Measurements from ENCODE around the gene NGRN.

The NGRN gene

DNA sequence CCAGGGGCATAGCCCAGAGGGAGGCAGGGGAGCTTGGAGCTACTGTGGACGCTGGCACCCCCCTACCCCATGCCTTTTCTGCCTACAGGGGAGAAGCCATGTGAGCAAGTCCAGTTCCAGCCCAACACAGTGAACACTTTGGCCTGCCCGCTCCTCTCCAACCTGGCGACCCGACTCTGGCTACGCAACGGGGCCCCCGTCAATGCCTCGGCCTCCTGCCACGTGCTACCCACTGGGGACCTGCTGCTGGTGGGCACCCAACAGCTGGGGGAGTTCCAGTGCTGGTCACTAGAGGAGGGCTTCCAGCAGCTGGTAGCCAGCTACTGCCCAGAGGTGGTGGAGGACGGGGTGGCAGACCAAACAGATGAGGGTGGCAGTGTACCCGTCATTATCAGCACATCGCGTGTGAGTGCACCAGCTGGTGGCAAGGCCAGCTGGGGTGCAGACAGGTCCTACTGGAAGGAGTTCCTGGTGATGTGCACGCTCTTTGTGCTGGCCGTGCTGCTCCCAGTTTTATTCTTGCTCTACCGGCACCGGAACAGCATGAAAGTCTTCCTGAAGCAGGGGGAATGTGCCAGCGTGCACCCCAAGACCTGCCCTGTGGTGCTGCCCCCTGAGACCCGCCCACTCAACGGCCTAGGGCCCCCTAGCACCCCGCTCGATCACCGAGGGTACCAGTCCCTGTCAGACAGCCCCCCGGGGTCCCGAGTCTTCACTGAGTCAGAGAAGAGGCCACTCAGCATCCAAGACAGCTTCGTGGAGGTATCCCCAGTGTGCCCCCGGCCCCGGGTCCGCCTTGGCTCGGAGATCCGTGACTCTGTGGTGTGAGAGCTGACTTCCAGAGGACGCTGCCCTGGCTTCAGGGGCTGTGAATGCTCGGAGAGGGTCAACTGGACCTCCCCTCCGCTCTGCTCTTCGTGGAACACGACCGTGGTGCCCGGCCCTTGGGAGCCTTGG, 37.4 kb upstream of the NGRN start:
- H3K4me3 ChIP-seq (ENCODE audit: low read depth, low read length, poor library complexity, severe bottlenecking): no peak overlapping the region
- H3K79me2 ChIP-seq (ENCODE audit: insufficient read depth, low read length): no peaks in the 10 kb centered on the region
- H3K9me2 ChIP-seq (ENCODE audit: low read depth, low read length): no peaks in the 10 kb centered on the region
- H3K9ac ChIP-seq (ENCODE audit: low read length): no peak overlapping the region
- peaks cover 75% of the 10 kb centered on the region for H3K36me3 ChIP-seq (ENCODE audit: insufficient read depth, low read length)
- H2AFZ ChIP-seq (ENCODE audit: low read length): no peak overlapping the region
- H4K20me1 ChIP-seq (ENCODE audit: insufficient read depth, low read length): no peaks in the 10 kb centered on the region
- no peak overlapping the region for H3K27ac ChIP-seq (ENCODE audit: low read depth, low read length, poor library complexity, severe bottlenecking)
- H3K4me1 ChIP-seq (ENCODE audit: insufficient read depth, low read length, severe bottlenecking): peaks cover 30% of the 10 kb centered on the region
- no peaks in the 10 kb centered on the region for H3K9me3 ChIP-seq (ENCODE audit: low read length)
- H3F3A ChIP-seq (ENCODE audit: insufficient read depth, low read length): no peaks in the 10 kb centered on the region
- H3K27me3 ChIP-seq (ENCODE audit: insufficient read depth, low read length): no peaks in the 10 kb centered on the region
- TF ChIP-seq, protein P1, sequence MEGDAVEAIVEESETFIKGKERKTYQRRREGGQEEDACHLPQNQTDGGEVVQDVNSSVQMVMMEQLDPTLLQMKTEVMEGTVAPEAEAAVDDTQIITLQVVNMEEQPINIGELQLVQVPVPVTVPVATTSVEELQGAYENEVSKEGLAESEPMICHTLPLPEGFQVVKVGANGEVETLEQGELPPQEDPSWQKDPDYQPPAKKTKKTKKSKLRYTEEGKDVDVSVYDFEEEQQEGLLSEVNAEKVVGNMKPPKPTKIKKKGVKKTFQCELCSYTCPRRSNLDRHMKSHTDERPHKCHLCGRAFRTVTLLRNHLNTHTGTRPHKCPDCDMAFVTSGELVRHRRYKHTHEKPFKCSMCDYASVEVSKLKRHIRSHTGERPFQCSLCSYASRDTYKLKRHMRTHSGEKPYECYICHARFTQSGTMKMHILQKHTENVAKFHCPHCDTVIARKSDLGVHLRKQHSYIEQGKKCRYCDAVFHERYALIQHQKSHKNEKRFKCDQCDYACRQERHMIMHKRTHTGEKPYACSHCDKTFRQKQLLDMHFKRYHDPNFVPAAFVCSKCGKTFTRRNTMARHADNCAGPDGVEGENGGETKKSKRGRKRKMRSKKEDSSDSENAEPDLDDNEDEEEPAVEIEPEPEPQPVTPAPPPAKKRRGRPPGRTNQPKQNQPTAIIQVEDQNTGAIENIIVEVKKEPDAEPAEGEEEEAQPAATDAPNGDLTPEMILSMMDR (IDR thresholded peaks at IDR 0.05; ENCODE audit: low read length): no peak
- TF ChIP-seq EZH2 (IDR thresholded peaks at IDR 0.05; ENCODE audit: borderline replicate concordance, low read length): no peak
- no peak overlapping the region for H3K4me2 ChIP-seq (ENCODE audit: low read length)

DNA sequence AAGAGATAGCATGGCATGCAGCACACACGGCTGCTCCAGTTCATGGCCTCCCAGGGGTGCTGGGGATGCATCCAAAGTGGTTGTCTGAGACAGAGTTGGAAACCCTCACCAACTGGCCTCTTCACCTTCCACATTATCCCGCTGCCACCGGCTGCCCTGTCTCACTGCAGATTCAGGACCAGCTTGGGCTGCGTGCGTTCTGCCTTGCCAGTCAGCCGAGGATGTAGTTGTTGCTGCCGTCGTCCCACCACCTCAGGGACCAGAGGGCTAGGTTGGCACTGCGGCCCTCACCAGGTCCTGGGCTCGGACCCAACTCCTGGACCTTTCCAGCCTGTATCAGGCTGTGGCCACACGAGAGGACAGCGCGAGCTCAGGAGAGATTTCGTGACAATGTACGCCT, 36.5 kb upstream of the NGRN start:
- peaks cover 30% of the 10 kb centered on the region for H3K4me1 ChIP-seq (ENCODE audit: insufficient read depth, low read length, severe bottlenecking)
- no peaks in the 10 kb centered on the region for H4K20me1 ChIP-seq (ENCODE audit: insufficient read depth, low read length)
- H3K9ac ChIP-seq (ENCODE audit: low read length): no peak overlapping the region
- H3K4me2 ChIP-seq (ENCODE audit: low read length): no peak overlapping the region
- no peaks in the 10 kb centered on the region for H3K79me2 ChIP-seq (ENCODE audit: insufficient read depth, low read length)
- H3K9me3 ChIP-seq (ENCODE audit: low read length): no peaks in the 10 kb centered on the region
- H3K4me3 ChIP-seq (ENCODE audit: low read depth, low read length, poor library complexity, severe bottlenecking): no peak overlapping the region
- H3F3A ChIP-seq (ENCODE audit: insufficient read depth, low read length): no peaks in the 10 kb centered on the region
- TF ChIP-seq, protein P1 (IDR thresholded peaks at IDR 0.05; ENCODE audit: low read length): no peak
- TF ChIP-seq EZH2 (IDR thresholded peaks at IDR 0.05; ENCODE audit: borderline replicate concordance, low read length): no peak
- H3K27ac ChIP-seq (ENCODE audit: low read depth, low read length, poor library complexity, severe bottlenecking): no peak overlapping the region
- peaks cover 66% of the 10 kb centered on the region for H3K36me3 ChIP-seq (ENCODE audit: insufficient read depth, low read length)
- H3K9me2 ChIP-seq (ENCODE audit: low read depth, low read length): no peaks in the 10 kb centered on the region
- no peak overlapping the region for H2AFZ ChIP-seq (ENCODE audit: low read length)
- H3K27me3 ChIP-seq (ENCODE audit: insufficient read depth, low read length): no peaks in the 10 kb centered on the region

DNA sequence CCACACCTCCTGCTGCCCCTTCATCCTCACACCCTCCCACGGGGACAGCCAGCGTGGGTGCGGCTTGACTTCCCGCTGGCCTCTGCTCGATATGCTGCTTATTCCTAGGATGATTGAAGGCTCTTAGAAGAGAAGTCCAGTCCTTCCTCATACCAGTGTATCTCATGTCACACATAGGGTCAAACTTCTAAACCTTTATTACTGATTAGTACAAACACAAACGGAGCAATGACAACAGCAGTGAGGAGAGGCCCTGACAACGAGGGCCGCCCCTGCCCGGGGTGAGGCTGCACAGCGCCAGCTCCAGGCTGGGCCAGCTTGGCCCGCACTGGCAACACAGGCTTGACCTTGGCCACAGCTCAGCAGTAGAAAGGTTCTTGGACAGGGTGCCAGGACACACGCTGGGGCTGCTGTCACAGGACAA, 35.4 kb upstream of the NGRN start:
- H3F3A ChIP-seq (ENCODE audit: insufficient read depth, low read length): no peaks in the 10 kb centered on the region
- no peak overlapping the region for H3K9ac ChIP-seq (ENCODE audit: low read length)
- no peak overlapping the region for H3K27ac ChIP-seq (ENCODE audit: low read depth, low read length, poor library complexity, severe bottlenecking)

More for the DNA sequence above, 35.4 kb upstream of the NGRN start:
- H3K27me3 ChIP-seq (ENCODE audit: insufficient read depth, low read length): no peaks in the 10 kb centered on the region
- no peak overlapping the region for H3K4me2 ChIP-seq (ENCODE audit: low read length)
- H3K9me3 ChIP-seq (ENCODE audit: low read length): no peaks in the 10 kb centered on the region
- H3K79me2 ChIP-seq (ENCODE audit: insufficient read depth, low read length): no peaks in the 10 kb centered on the region
- no peak overlapping the region for H2AFZ ChIP-seq (ENCODE audit: low read length)
- H3K9me2 ChIP-seq (ENCODE audit: low read depth, low read length): no peaks in the 10 kb centered on the region
- H4K20me1 ChIP-seq (ENCODE audit: insufficient read depth, low read length): no peaks in the 10 kb centered on the region
- TF ChIP-seq EZH2 (IDR thresholded peaks at IDR 0.05; ENCODE audit: borderline replicate concordance, low read length): no peak
- TF ChIP-seq, protein P1 (IDR thresholded peaks at IDR 0.05; ENCODE audit: low read length): no peak
- no peak overlapping the region for H3K4me3 ChIP-seq (ENCODE audit: low read depth, low read length, poor library complexity, severe bottlenecking)
- H3K36me3 ChIP-seq (ENCODE audit: insufficient read depth, low read length): peaks cover 56% of the 10 kb centered on the region
- H3K4me1 ChIP-seq (ENCODE audit: insufficient read depth, low read length, severe bottlenecking): peaks cover 39% of the 10 kb centered on the region

Data from OCI-LY1 (cell line).